K562 (cell line): ENCODE data around the gene TAMALIN. TPM values are rescaled to one million over a fixed set of nuclear protein-coding genes. Genes with fewer than 3 reads are reported as not detected.

ENCODE experiments used
- CREM ChIP-seq: IDR thresholded peaks from 2 replicates; pipeline ENCODE4 v1.6.1; 2014; ENCODE audit warnings: antibody characterized with exemption, low read depth
- GABPB2 ChIP-seq: fragments of 250-450 bp; sonication (Bioruptor Pico); conservative IDR thresholded peaks from 2 replicates; pipeline ENCODE4 v1.5.1; 2021; ENCODE audit warnings: mild to moderate bottlenecking
- HDAC1 ChIP-seq, 2 experiments: fragments of 450-650 bp; IDR thresholded peaks; 2 replicates each; pipeline ENCODE4 v1.6.1; 2016 to 2017; ENCODE audit warnings: inconsistent platforms in 1 of 2, mild to moderate bottlenecking in 1 of 2, moderate library complexity in 1 of 2
- HLTF ChIP-seq: fragments of 450-650 bp; IDR thresholded peaks from 2 replicates; pipeline ENCODE4 v1.6.1; 2016
- KLF6 ChIP-seq: fragments of 250-450 bp; sonication (Bioruptor Pico); IDR thresholded peaks from 2 replicates; pipeline ENCODE4 v1.4.0; 2020; ENCODE audit warnings: mild to moderate bottlenecking, moderate library complexity, borderline replicate concordance
- MYNN ChIP-seq, 2 experiments: sonication (generic); formaldehyde crosslinking in 1 of 2; IDR thresholded peaks; 2 replicates each; pipeline versions ENCODE4 v1.5.0 to v1.6.1; 2016 to 2020; ENCODE audit warnings: antibody characterized with exemption in 1 of 2, missing genetic modification reagents in 1 of 2
- SAFB2 ChIP-seq: fragments of 200-400 bp; formaldehyde crosslinking; IDR thresholded peaks from 2 replicates; pipeline ENCODE4 v1.6.1; 2018; ENCODE audit warnings: borderline replicate concordance, low read length, low read depth, moderate library complexity; ENCODE audit not compliant: severe bottlenecking
- SAP30 ChIP-seq: fragments of 200-600 bp; sonication (generic); IDR thresholded peaks from 2 replicates; pipeline ENCODE4 v1.6.1; 2012; ENCODE audit warnings: borderline replicate concordance, low read depth, mild to moderate bottlenecking, moderate library complexity, low read length, control low read depth, inconsistent platforms; ENCODE audit not compliant: insufficient read depth, poor library complexity, severe bottlenecking
- ZFP30 ChIP-seq: fragments of 250-450 bp; sonication (Bioruptor Pico); IDR thresholded peaks from 2 replicates; pipeline ENCODE4 v1.8.0; 2022; ENCODE audit warnings: moderate library complexity, mild to moderate bottlenecking, inconsistent platforms, borderline replicate concordance
- polyA plus RNA-seq, 8 experiments: library from polyadenylated mRNA; depleted of rRNA in 4 of 8; stranded (reverse) in 5 of 8; unstranded in 3 of 8; fragments of >200 nt; fragmentation: Nextera tagmentation in 2 of 8; fragmentation: Illumina TruSeq in 1 of 8; extraction: Ambion mirVana in 2 of 8; extraction: Trizol in 1 of 8; gene quantifications; 2 replicates each; pipeline versions ENCODE4 v1.2.1 to v1.2.3, GENCODE V29; 2011 to 2014; ENCODE audit warnings: inconsistent platforms in 1 of 8, missing spikeins in 1 of 8
- total RNA-seq, 7 experiments: library from RNA; depleted of rRNA in 6 of 7; stranded (reverse); fragments of >200 nt in 6 of 7; fragmentation: Illumina TruSeq in 2 of 7; extraction: Trizol in 2 of 7; gene quantifications; 2 replicates each; pipeline versions ENCODE4 v1.2.1 to v1.2.3, GENCODE V29; 2011 to 2021; ENCODE audit warnings: low replicate concordance in 1 of 7
- TF ChIP-seq, protein P1 (sequence below): fragments of 450-650 bp; formaldehyde crosslinking; IDR thresholded peaks from 2 replicates; pipeline ENCODE4 v1.4.0; 2020; ENCODE audit warnings: mild to moderate bottlenecking, moderate library complexity
- TF ChIP-seq, protein P2 (sequence below): fragments of 200-400 bp; formaldehyde crosslinking; IDR thresholded peaks from 2 replicates; pipeline ENCODE4 v1.6.1; 2017; ENCODE audit warnings: mild to moderate bottlenecking, low read depth, low read length, moderate library complexity
- TF ChIP-seq, protein P3 (sequence below): fragments of 450-650 bp; conservative IDR thresholded peaks from 2 replicates; pipeline ENCODE4 v1.6.1; 2016; ENCODE audit warnings: missing genetic modification characterization, low read depth, mild to moderate bottlenecking, missing compliant biosample characterization, moderate library complexity
- TF ChIP-seq, protein P4 (sequence below), 2 experiments: fragments of 450-650 bp; IDR thresholded peaks; 2 replicates each; pipeline ENCODE4 v1.6.1; 2016; ENCODE audit warnings: mild to moderate bottlenecking in 2 of 2, borderline replicate concordance in 1 of 2, low read depth in 1 of 2, moderate library complexity in 1 of 2

The TAMALIN gene
- total and polyA plus RNA-seq, 9 of the 15 experiments (the other 6 are each of a cell fraction or from before 2014, with no cell fraction given), result 0.74 to 2.2 (median 1.5) TPM; not detected in 2

DNA sequence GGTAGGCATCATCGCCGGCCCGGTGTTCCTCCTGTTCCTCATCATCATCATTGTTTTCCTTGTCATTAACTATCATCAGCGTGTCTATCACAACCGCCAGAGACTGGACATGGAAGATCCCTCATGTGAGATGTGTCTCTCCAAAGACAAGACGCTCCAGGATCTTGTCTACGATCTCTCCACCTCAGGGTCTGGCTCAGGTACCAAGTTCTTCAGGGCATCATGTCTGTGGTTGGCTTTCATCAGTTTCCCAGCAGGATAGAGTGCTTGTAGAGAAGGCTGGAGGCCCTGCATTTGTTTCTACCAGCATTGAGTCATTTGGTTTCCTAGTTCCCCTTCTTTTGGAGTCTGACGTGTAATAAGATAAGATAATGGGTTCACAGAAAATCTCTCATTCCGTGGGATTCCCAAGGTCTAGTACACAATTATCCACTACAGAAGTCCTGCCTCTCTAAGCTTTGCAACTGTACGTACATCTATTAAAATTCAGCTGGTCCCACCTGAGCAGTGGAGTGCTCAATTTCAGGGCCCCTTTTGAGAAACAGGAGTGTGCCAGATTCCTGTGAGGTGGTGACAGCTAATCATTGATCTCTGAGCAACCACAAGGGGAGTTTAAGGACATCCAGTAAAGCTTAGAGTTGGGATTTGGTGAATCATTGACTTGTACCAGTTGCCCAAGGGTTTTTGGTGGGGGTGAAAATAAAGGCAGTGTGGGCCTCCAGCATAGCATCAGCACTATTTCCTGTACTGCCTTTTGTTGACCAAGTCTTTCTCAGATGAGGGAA is 30.2 kb upstream of the TAMALIN start (continued):
- TF ChIP-seq, protein P1, sequence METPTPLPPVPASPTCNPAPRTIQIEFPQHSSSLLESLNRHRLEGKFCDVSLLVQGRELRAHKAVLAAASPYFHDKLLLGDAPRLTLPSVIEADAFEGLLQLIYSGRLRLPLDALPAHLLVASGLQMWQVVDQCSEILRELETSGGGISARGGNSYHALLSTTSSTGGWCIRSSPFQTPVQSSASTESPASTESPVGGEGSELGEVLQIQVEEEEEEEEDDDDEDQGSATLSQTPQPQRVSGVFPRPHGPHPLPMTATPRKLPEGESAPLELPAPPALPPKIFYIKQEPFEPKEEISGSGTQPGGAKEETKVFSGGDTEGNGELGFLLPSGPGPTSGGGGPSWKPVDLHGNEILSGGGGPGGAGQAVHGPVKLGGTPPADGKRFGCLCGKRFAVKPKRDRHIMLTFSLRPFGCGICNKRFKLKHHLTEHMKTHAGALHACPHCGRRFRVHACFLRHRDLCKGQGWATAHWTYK (CRISPR knock-in tag), result no peak
- TF ChIP-seq CREM, result 0 out of 2 replicates have a peak, but pooled peaks have one; percentile 21
- TF ChIP-seq HDAC1 (IDR thresholded peaks at IDR 0.05), result no peak
- no peak for TF ChIP-seq SAP30
- TF ChIP-seq SAFB2, result no peak
- no peak for TF ChIP-seq GABPB2
- no peak for TF ChIP-seq MYNN (IDR thresholded peaks at IDR 0.05)
- no peak for TF ChIP-seq MYNN (CRISPR knock-in tag; IDR thresholded peaks at IDR 0.05)
- TF ChIP-seq, protein P2, sequence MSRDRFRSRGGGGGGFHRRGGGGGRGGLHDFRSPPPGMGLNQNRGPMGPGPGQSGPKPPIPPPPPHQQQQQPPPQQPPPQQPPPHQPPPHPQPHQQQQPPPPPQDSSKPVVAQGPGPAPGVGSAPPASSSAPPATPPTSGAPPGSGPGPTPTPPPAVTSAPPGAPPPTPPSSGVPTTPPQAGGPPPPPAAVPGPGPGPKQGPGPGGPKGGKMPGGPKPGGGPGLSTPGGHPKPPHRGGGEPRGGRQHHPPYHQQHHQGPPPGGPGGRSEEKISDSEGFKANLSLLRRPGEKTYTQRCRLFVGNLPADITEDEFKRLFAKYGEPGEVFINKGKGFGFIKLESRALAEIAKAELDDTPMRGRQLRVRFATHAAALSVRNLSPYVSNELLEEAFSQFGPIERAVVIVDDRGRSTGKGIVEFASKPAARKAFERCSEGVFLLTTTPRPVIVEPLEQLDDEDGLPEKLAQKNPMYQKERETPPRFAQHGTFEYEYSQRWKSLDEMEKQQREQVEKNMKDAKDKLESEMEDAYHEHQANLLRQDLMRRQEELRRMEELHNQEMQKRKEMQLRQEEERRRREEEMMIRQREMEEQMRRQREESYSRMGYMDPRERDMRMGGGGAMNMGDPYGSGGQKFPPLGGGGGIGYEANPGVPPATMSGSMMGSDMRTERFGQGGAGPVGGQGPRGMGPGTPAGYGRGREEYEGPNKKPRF, result no peak
- TF ChIP-seq ZFP30 (CRISPR knock-in tag), result no peak
- TF ChIP-seq, protein P3, sequence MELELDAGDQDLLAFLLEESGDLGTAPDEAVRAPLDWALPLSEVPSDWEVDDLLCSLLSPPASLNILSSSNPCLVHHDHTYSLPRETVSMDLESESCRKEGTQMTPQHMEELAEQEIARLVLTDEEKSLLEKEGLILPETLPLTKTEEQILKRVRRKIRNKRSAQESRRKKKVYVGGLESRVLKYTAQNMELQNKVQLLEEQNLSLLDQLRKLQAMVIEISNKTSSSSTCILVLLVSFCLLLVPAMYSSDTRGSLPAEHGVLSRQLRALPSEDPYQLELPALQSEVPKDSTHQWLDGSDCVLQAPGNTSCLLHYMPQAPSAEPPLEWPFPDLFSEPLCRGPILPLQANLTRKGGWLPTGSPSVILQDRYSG (tag), result no peak
- TF ChIP-seq HLTF, result no peak
- no peak for TF ChIP-seq KLF6 (CRISPR knock-in tag)
- TF ChIP-seq, protein P4, sequence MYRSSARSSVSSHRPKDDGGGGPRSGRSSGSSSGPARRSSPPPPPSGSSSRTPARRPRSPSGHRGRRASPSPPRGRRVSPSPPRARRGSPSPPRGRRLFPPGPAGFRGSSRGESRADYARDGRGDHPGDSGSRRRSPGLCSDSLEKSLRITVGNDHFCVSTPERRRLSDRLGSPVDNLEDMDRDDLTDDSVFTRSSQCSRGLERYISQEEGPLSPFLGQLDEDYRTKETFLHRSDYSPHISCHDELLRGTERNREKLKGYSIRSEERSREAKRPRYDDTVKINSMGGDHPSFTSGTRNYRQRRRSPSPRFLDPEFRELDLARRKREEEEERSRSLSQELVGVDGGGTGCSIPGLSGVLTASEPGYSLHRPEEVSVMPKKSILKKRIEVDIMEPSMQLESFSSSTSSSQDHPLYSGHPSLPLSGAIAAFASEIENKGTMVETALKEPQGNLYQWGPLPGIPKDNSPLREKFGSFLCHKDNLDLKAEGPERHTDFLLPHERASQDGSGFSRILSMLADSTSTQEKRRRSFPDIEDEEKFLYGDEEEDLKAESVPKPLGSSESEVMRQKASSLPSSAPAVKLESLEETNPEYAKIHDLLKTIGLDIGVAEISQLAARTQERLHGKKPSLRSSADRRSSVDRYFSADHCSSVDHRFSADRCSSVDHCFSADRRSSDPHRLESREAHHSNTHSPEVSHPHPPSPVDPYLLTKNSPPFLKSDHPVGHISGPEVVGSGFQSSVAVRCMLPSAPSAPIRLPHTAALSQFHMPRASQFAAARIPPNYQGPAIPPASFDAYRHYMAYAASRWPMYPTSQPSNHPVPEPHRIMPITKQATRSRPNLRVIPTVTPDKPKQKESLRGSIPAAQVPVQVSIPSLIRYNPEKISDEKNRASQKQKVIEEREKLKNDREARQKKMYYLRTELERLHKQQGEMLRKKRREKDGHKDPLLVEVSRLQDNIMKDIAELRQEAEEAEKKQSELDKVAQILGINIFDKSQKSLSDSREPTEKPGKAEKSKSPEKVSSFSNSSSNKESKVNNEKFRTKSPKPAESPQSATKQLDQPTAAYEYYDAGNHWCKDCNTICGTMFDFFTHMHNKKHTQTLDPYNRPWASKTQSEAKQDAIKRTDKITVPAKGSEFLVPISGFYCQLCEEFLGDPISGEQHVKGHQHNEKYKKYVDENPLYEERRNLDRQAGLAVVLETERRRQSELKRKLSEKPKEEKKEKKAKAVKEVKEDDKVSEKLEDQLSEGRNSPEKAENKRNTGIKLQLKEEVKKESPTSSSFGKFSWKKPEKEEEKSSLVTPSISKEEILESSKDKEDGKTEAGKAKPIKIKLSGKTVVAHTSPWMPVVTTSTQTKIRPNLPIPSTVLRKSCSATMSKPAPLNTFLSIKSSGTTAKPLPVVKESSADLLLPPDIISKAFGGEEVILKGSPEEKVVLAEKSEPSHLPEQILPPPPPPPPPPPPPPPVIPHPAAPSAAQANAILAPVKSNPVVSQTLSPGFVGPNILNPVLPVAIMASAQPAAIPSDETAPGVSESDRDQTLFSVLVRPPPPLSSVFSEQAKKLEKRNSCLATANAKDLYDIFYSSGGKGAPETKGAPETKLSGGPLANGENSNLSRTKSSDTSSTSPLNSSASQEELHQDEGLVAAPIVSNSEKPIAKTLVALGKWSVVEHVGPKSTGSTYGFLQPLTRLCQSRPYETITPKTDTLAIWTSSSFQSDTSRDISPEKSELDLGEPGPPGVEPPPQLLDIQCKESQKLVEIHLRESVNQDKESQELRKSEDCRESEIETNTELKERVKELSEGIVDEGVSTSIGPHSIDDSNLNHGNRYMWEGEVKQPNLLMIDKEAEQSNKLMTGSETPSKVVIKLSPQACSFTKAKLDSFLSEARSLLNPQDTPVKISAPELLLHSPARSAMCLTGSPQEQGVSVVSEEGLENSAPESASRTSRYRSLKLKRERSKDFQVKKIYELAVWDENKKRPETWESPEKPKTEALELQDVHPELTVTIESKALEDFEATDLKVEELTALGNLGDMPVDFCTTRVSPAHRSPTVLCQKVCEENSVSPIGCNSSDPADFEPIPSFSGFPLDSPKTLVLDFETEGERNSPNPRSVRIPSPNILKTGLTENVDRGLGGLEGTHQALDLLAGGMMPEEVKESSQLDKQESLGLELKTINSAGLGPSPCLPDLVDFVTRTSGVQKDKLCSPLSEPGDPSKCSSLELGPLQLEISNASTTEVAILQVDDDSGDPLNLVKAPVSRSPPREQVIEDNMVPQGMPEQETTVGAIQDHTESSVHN (IDR thresholded peaks at IDR 0.05; ENCODE audit: borderline replicate concordance in 1 of 2, low read depth in 1 of 2), result no peak
